Hepatocyte (in vitro differentiated cells): ENCODE measurements around the gene AGGF1. TPM values are rescaled to one million over a fixed set of nuclear protein-coding genes. Genes with fewer than 3 reads are reported as not detected.
"Not testable (repeated sequence)": the region's sequence is repeated elsewhere in the genome, so short reads cannot be mapped to it uniquely, and the experiment has no call there.

ENCODE experiments used
- DNase-seq: peaks from one replicate; pipeline ENCODE4 v3.0.0-alpha.2; 2016; ENCODE audit warnings: low spot score
- H2AFZ ChIP-seq: fragments of 200-600 bp; sonication (generic); 2 replicates; pipeline ENCODE4 v1.6.0; 2016; ENCODE audit warnings: antibody characterized with exemption, mild to moderate bottlenecking
- H3K27ac ChIP-seq: fragments of 200-600 bp; sonication (generic); 2 replicates; pipeline ENCODE4 v1.5.1; 2016; ENCODE audit warnings: mild to moderate bottlenecking
- H3K27me3 ChIP-seq: fragments of 200-600 bp; sonication (generic); 2 replicates; pipeline ENCODE4 v1.6.1; 2016
- H3K36me3 ChIP-seq: fragments of 200-600 bp; sonication (generic); replicated peaks from 2 replicates; pipeline ENCODE4 v1.5.1; 2016; ENCODE audit warnings: low read depth; ENCODE audit not compliant: insufficient read depth
- H3K4me1 ChIP-seq: fragments of 200-600 bp; sonication (generic); 2 replicates; pipeline ENCODE4 v1.5.1; 2016; ENCODE audit warnings: mild to moderate bottlenecking, moderate library complexity; ENCODE audit not compliant: insufficient read depth
- H3K4me2 ChIP-seq: fragments of 200-600 bp; sonication (generic); 2 replicates; pipeline ENCODE4 v1.6.0; 2016
- H3K4me3 ChIP-seq: fragments of 200-600 bp; sonication (generic); 2 replicates; pipeline ENCODE4 v1.5.1; 2016; ENCODE audit warnings: mild to moderate bottlenecking
- H3K79me2 ChIP-seq: fragments of 200-600 bp; sonication (generic); 2 replicates; pipeline ENCODE4 v1.6.0; 2017; ENCODE audit warnings: mild to moderate bottlenecking
- H3K9me2 ChIP-seq: fragments of 200-600 bp; sonication (generic); replicated peaks from 2 replicates; pipeline ENCODE4 v1.6.0; 2017; ENCODE audit warnings: mild to moderate bottlenecking; ENCODE audit not compliant: insufficient read depth
- H3K9me3 ChIP-seq: fragments of 200-600 bp; sonication (generic); 2 replicates; pipeline ENCODE4 v1.5.1; 2016; ENCODE audit warnings: low read depth, mild to moderate bottlenecking
- H4K20me1 ChIP-seq: fragments of 200-600 bp; sonication (generic); 2 replicates; pipeline ENCODE4 v1.6.0; 2016; ENCODE audit warnings: mild to moderate bottlenecking; ENCODE audit not compliant: insufficient read depth, poor library complexity, severe bottlenecking
- CTCF ChIP-seq: fragments of 200-600 bp; sonication (generic); IDR thresholded peaks from 2 replicates; pipeline ENCODE4 v1.5.1; 2016; ENCODE audit warnings: antibody characterized with exemption, mild to moderate bottlenecking; ENCODE audit not compliant: poor library complexity
- EZH2 ChIP-seq: fragments of 200-600 bp; sonication (generic); IDR thresholded peaks from 2 replicates; pipeline ENCODE4 v1.6.1; 2016; ENCODE audit warnings: antibody characterized with exemption, mild to moderate bottlenecking, borderline replicate concordance
- EZH2phosphoT487 ChIP-seq: fragments of 200-600 bp; sonication (generic); IDR thresholded peaks from one replicate; pipeline ENCODE4 v1.6.1; 2018; ENCODE audit warnings: antibody characterized with exemption, mild to moderate bottlenecking, low read depth, moderate library complexity; ENCODE audit not compliant: unreplicated experiment, severe bottlenecking
- WGBS: methylation state at CpG from one replicate; pipeline ENCODE4 v1.1.6; 2016; ENCODE audit warnings: low lambda C conversion rate; ENCODE audit errors: missing lambda C conversion rate; 5-methylcytosine and 5-hydroxymethylcytosine counted together
- polyA plus RNA-seq: library from polyadenylated mRNA; unstranded; fragments of >200 nt; fragmentation: Nextera tagmentation; extraction: Ambion mirVana; gene quantifications from 2 replicates; pipeline ENCODE4 v1.2.1, GENCODE V29; 2016
- total RNA-seq: library from RNA; depleted of rRNA; stranded (reverse); fragments of >200 nt; gene quantifications from 2 replicates; pipeline ENCODE4 v1.2.3, GENCODE V29; 2014

Gene AGGF1
- total and polyA plus RNA-seq, 2 experiments from 2014 or later = 17.3 to 32.0 TPM

- H4K20me1 ChIP-seq = peaks cover 30% of the 10 kb centered on the region
- no peaks in the 10 kb centered on the region for H3K9me2 ChIP-seq
- H3K79me2 ChIP-seq = peaks cover 25% of the 10 kb centered on the region
- no peaks in the 10 kb centered on the region for H3K36me3 ChIP-seq
- H2AFZ ChIP-seq = no peak overlapping the region
- no peak overlapping the region for H3K27ac ChIP-seq
- H3K4me3 ChIP-seq = no peak overlapping the region
- no peaks in the 10 kb centered on the region for H3K9me3 ChIP-seq
- peaks cover 7% of the 10 kb centered on the region for H3K4me1 ChIP-seq
- no peak for TF ChIP-seq CTCF
- TF ChIP-seq EZH2 = no peak
- no peak for TF ChIP-seq EZH2phosphoT487
- 99% methylated on average over 4 of the region's 4 CpGs for WGBS
- H3K4me2 ChIP-seq = no peak overlapping the region
- no peaks in the 10 kb centered on the region for H3K27me3 ChIP-seq
- DNase-seq = no peak
Measured at GRCh38 chr5:77074745-77075144, 44.5 kb downstream of the AGGF1 start.

- Histone ChIP-seq H2AFZ (peak overlapping the region; percentile 45), H3K27me3 (no peaks in the 10 kb centered on the region), H3K4me1 (peaks cover 7% of the 10 kb centered on the region), H3K36me3 (no peaks in the 10 kb centered on the region), H3K79me2 (peaks cover 46% of the 10 kb centered on the region), H3K9me2 (no peaks in the 10 kb centered on the region), H4K20me1 (peaks cover 34% of the 10 kb centered on the region), H3K4me3 (peak overlapping the region; percentile 15), H3K9me3 (no peaks in the 10 kb centered on the region), H3K4me2 (peak overlapping the region; percentile 82), H3K27ac (peak overlapping the region; percentile 51)
- TF ChIP-seq CTCF = peak; percentile 54
- no peak for TF ChIP-seq EZH2phosphoT487
- TF ChIP-seq EZH2 = no peak
- 8% methylated on average over 51 of the region's 105 CpGs for WGBS
- DNase-seq = peak; percentile 84
Measured at GRCh38 chr5:77076961-77077828, 47.0 kb downstream of the AGGF1 start.

- Histone ChIP-seq H4K20me1 (peaks cover 38% of the 10 kb centered on the region), H3K79me2 (peaks cover 51% of the 10 kb centered on the region), H3K4me2 (peak overlapping the region; percentile 82), H3K36me3 (no peaks in the 10 kb centered on the region), H3K4me1 (peaks cover 7% of the 10 kb centered on the region), H3K9me3 (no peaks in the 10 kb centered on the region), H3K9me2 (no peaks in the 10 kb centered on the region), H3K4me3 (no peak overlapping the region), H2AFZ (peak overlapping the region; percentile 45), H3K27me3 (no peaks in the 10 kb centered on the region), H3K27ac (no peak overlapping the region)
- 31% methylated on average over 12 of the region's 12 CpGs for WGBS
- no peak for TF ChIP-seq EZH2phosphoT487
- no peak for TF ChIP-seq EZH2
- no peak for DNase-seq
Measured at GRCh38 chr5:77077829-77078176, 47.6 kb downstream of the AGGF1 start.

GRCh38 chr5:77080479-77080878, 50.3 kb downstream of the AGGF1 start:
- peaks cover 33% of the 10 kb centered on the region for H4K20me1 ChIP-seq
- WGBS = 85% methylated on average over 11 of the region's 11 CpGs
- not testable (repeated sequence) for DNase-seq, H3K27me3 ChIP-seq, H3K9me3 ChIP-seq, H3K4me3 ChIP-seq, H3K4me2 ChIP-seq, H3K27ac ChIP-seq, H3K9me2 ChIP-seq, H2AFZ ChIP-seq, H3K36me3 ChIP-seq
- H3K79me2 ChIP-seq = peaks cover 72% of the 10 kb centered on the region
- H3K4me1 ChIP-seq = peaks cover 11% of the 10 kb centered on the region
